ENCODE results near the gene ITGB2. TPM values are rescaled to one million over a fixed set of nuclear protein-coding genes. Genes with fewer than 3 reads are reported as not detected.
A peak's percentile ranks its signal among the peaks of the same experiment; 100 is the strongest.

The ITGB2 gene
- total RNA-seq, 6 donors from 2014 or later, result 73.1 to 435 (median 149) TPM

DNA sequence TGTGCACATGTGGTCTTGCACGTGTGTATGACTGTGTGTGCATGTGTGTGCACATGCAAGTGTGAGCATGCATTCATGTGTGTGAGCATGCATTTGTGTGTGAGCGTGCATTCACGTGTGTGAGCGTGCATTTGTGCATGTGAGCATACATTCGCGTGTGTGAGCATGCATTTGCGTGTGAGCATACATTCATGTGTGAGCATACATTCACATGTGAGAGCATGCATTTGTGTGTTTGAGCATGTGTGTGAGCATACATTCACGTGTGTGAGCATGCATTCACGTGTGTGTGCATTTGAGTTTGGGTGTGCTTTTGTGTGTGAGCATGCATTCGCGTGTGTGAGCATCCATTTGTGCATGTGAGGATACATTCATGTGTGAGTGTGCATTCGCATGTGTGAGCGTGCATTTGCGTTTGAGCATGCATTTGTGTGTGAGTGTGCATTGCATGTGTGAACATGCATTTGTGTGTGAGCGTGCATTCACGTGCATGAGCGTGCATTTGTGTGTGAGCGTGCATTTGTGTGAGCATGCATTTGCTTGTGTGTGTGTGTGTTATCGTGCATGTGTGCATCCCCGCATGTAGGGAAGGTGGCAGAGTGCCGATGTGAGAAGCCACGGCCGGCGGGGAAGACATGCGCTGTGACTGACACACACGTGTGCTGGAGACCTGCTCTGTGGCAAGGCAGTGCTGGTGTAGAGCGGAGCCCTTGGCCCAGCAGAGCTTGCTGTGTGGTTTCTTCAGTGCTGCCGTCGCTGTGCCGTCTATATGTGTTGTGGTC is 18.2 kb downstream of the ITGB2 start:
- Histone ChIP-seq H3K9me3 (no peaks in the 10 kb centered on the region), H3K36me3 (peaks cover 0 to 28% (median 20%) of the 10 kb centered on the region in 4 donors), H3K4me3 (no peak overlapping the region), H3K4me1 (peaks cover 9 to 26% (median 17%) of the 10 kb centered on the region in 4 donors), H3K27ac (no peak overlapping the region), H3K27me3 (no peaks in the 10 kb centered on the region)
- ATAC-seq (ENCODE audit: low FRiP score in 2 of 2) (no peak), DNase-seq (no peak)
- TF ChIP-seq POLR2A (IDR thresholded peaks at IDR 0.05) (no peak), POLR2AphosphoS5 (IDR thresholded peaks at IDR 0.05) (no peak), EP300 (IDR thresholded peaks at IDR 0.05) (no peak)
- TF ChIP-seq, protein P1, sequence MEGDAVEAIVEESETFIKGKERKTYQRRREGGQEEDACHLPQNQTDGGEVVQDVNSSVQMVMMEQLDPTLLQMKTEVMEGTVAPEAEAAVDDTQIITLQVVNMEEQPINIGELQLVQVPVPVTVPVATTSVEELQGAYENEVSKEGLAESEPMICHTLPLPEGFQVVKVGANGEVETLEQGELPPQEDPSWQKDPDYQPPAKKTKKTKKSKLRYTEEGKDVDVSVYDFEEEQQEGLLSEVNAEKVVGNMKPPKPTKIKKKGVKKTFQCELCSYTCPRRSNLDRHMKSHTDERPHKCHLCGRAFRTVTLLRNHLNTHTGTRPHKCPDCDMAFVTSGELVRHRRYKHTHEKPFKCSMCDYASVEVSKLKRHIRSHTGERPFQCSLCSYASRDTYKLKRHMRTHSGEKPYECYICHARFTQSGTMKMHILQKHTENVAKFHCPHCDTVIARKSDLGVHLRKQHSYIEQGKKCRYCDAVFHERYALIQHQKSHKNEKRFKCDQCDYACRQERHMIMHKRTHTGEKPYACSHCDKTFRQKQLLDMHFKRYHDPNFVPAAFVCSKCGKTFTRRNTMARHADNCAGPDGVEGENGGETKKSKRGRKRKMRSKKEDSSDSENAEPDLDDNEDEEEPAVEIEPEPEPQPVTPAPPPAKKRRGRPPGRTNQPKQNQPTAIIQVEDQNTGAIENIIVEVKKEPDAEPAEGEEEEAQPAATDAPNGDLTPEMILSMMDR (IDR thresholded peaks at IDR 0.05), result no peak
- WGBS, 2 donors, result 82 to 87% methylated on average over 30 of the region's 30 CpGs

DNA sequence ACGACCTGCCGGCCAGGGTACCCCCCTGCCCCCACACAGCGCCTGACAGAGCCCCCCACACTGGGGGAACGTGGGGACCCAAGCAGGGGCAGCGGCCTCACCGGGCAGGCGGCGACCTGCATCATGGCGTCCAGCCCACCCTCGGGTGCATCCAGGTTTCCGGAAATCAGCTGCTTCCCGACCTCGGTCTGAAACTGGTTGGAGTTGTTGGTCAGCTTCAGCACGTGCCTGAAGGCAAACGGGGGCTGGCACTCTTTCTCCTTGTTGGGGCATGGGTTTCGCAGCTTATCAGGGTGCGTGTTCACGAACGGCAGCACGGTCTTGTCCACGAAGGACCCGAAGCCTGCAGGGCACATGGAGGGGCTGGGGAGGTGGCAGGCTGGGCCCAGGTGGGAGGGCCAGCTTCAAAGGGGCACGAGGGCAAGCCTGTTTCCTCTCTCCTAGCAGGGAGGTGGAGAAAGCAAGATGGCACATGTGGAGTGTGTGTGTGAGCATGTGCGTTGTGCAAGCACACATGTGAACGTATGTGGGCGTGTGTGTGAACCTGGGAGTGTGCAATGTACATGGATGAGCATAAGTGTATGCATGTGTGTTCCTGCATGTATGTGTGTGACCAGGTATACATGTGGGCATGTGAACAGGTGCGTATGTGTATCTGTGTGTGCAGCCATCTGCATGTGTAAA is 19.2 kb downstream of the ITGB2 start:
- H3K4me3 ChIP-seq, result no peak overlapping the region
- no peak for TF ChIP-seq POLR2A (IDR thresholded peaks at IDR 0.05)
- TF ChIP-seq POLR2AphosphoS5 (IDR thresholded peaks at IDR 0.05), result no peak
- TF ChIP-seq EP300 (IDR thresholded peaks at IDR 0.05), result no peak
- TF ChIP-seq, protein P1 (IDR thresholded peaks at IDR 0.05), result no peak
- peak in 1 of 2 donors; percentile 62 for DNase-seq
- no peak for ATAC-seq (ENCODE audit: low FRiP score in 2 of 2)
- no peaks in the 10 kb centered on the region for H3K9me3 ChIP-seq
- H3K36me3 ChIP-seq, result peaks cover 0 to 28% (median 20%) of the 10 kb centered on the region in 4 donors
- H3K27ac ChIP-seq, result no peak overlapping the region
- H3K27me3 ChIP-seq, result no peaks in the 10 kb centered on the region
- peaks cover 6 to 35% (median 19%) of the 10 kb centered on the region in 4 donors for H3K4me1 ChIP-seq
- 71 to 76% methylated on average over 14 to 26 of the region's 27 CpGs for WGBS, 2 donors

DNA sequence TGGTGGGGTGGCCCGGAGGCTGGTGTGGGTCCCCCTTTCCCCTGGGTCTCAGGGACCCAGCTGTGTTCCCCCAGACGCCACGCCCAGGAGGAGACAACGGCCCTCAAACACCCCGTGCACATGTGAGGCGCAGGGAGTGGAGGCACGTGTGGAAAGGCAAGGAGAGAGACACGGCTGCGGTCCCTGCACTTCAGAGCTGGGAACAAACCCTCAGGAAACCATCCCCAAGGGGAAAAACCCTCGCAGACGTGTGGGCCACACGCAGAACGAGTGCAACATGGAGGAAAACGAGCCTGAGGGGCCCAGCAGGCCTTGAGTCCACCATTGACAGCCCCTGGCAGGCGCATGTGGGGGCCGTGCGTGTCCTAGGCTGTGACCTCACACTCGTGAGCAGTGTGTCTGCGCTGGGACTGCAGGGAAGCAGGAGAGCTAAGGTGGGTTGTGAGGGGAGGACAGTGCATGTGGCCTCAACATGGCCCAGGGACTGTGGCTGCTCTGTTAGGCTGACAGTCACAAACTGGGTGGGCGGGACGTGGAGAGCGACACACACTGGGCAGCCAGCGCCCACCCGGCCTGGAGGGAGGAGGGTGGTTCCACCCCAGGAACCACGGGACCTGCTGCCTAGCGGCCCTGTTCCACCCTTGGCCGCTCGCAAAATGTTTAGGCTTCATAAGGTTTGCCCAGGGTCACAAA is 20.0 kb downstream of the ITGB2 start:
- ATAC-seq (ENCODE audit: low FRiP score in 2 of 2) (no peak), DNase-seq (no peak)
- no peak overlapping the region for H3K27ac ChIP-seq
- TF ChIP-seq, protein P1 (IDR thresholded peaks at IDR 0.05), result no peak
- TF ChIP-seq POLR2A (IDR thresholded peaks at IDR 0.05) (no peak), POLR2AphosphoS5 (IDR thresholded peaks at IDR 0.05) (no peak), EP300 (IDR thresholded peaks at IDR 0.05) (no peak)
- no peaks in the 10 kb centered on the region for H3K27me3 ChIP-seq
- H3K4me1 ChIP-seq, result peaks cover 6 to 33% (median 17%) of the 10 kb centered on the region in 4 donors
- H3K9me3 ChIP-seq, result no peaks in the 10 kb centered on the region
- H3K4me3 ChIP-seq, result no peak overlapping the region
- peaks cover 0 to 28% (median 20%) of the 10 kb centered on the region in 4 donors for H3K36me3 ChIP-seq
- WGBS, 2 donors, result 88 to 90% methylated on average over 22 to 27 of the region's 28 CpGs

DNA sequence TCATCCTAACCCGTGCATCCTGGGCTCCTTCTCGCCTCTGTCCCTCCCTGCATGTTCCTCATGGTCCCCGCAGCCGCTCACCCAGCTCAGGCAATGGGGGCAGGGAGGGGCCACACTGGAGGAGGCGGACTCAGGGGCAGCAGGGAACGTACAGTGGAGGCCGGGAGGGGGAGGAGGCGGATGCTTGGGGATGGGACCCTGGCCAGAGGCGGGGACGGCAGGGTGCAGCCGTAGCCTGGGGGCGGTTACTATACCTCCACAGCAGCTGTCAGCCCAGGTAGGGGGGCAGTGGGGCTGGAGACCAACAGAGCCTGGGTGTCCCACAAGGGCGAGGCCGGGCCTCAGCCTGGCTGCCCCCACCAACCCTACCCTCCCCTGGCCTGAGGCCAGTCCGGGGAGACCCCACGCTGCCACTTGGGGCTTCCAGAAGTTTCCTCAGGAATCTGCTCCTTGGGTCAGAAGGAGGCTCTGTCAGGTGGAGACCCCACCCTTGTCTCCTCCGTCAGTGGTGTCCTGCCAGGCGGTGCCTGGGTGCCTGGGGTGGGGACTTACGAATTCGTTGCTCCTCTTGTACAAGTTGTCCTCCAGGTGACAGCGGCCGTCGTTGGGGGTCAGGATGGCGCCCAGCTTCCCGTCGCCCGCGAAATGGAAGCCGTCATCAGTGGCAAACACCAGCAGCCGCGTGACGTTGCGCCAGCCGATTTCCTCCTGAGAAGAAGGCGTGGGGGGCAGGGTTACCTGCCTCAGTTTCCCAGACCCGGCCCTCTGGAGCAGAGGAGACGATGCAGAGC is 20.7 kb downstream of the ITGB2 start:
- Histone ChIP-seq H3K36me3 (peaks cover 0 to 28% (median 20%) of the 10 kb centered on the region in 4 donors), H3K4me1 (peaks cover 6 to 30% (median 17%) of the 10 kb centered on the region in 4 donors), H3K27me3 (no peaks in the 10 kb centered on the region), H3K4me3 (no peak overlapping the region), H3K9me3 (no peaks in the 10 kb centered on the region), H3K27ac (no peak overlapping the region)
- no peak for ATAC-seq (ENCODE audit: low FRiP score in 2 of 2)
- WGBS, 2 donors, result 80 to 94% methylated on average over 3 to 36 of the region's 37 CpGs
- TF ChIP-seq POLR2AphosphoS5 (IDR thresholded peaks at IDR 0.05) (no peak), POLR2A (IDR thresholded peaks at IDR 0.05) (no peak), EP300 (IDR thresholded peaks at IDR 0.05) (no peak)
- TF ChIP-seq, protein P1 (IDR thresholded peaks at IDR 0.05), result no peak
- peak in 1 of 2 donors; percentile 70 for DNase-seq
